GM12878 (cell line): ENCODE results near the gene RPUSD1. TPM values are rescaled to one million over a fixed set of nuclear protein-coding genes. Genes with fewer than 3 reads are reported as not detected.
A peak's percentile ranks its signal among the peaks of the same experiment; 100 is the strongest.

Experiments
- ATAC-seq: fragments of 200-7000 bp; cut with Tn5 transposase; 3 replicates; pipeline ENCODE4 v1.9.1; 2020; ENCODE audit warnings: mild to moderate bottlenecking, moderate library complexity
- BruUV-seq: library from RNA; stranded (reverse); fragments of 400-500 nt; replicated peaks from 2 replicates; lab custom pipeline; 2021; lab: Mats Ljungman, UMichigan
- CTCF ChIA-PET: fragments of 300-600 bp; sonication (Branson Sonifier 250); formaldehyde crosslinking; extraction: SDS; loops from one replicate; lab custom pipeline; 2021; ENCODE audit warnings: inconsistent platforms; lab: Yijun Ruan, JAX
- POLR2A ChIA-PET: fragments of 350-600 bp; formaldehyde crosslinking; extraction: SDS; loops from one replicate; lab custom pipeline; 2021; ENCODE audit warnings: inconsistent platforms; lab: Charles Lee
- RAD21 ChIA-PET: fragments of 300-600 bp; sonication (Branson Sonifier 250); formaldehyde crosslinking; loops from one replicate; lab custom pipeline; 2023; ENCODE audit warnings: antibody characterized with exemption; ENCODE audit not compliant: unreplicated experiment; lab: Charles Lee
- SMC1A ChIA-PET: fragments of 300-600 bp; sonication (Branson Sonifier 250); formaldehyde crosslinking; loops from one replicate; lab custom pipeline; 2023; ENCODE audit not compliant: unreplicated experiment, uncharacterized antibody; lab: Charles Lee
- DNase-seq: peaks from one replicate; pipeline ENCODE4 v3.0.0-alpha.2; 2011; ENCODE audit warnings: low read depth, low spot score
- FAIRE-seq: peaks from 3 replicates; lab custom pipeline; 2011; peaks lifted over from hg19 to GRCh38; lab: Jason Lieb, UNC
- H2AFZ ChIP-seq: 2 replicates; pipeline ENCODE4 v1.6.0; 2011; ENCODE audit warnings: low read depth, low read length, control low read depth; ENCODE audit not compliant: control insufficient read depth
- H3K27ac ChIP-seq: 2 replicates; pipeline ENCODE4 v1.5.1; 2011; ENCODE audit warnings: control low read depth; ENCODE audit not compliant: control insufficient read depth, insufficient read depth
- H3K27me3 ChIP-seq, 2 experiments: replicated peaks in 1 of 2; 2 replicates each; pipeline versions ENCODE4 v1.6.0 to v1.6.1; 2011; ENCODE audit warnings: low read length in 1 of 2; ENCODE audit not compliant: control insufficient read depth in 2 of 2, insufficient read depth in 2 of 2
- H3K36me3 ChIP-seq, 2 experiments: 2 replicates each; pipeline ENCODE4 v1.5.1; 2011; ENCODE audit warnings: low read length in 1 of 2; ENCODE audit not compliant: control insufficient read depth in 2 of 2, insufficient read depth in 2 of 2
- H3K4me1 ChIP-seq: 2 replicates; pipeline ENCODE4 v1.6.1; 2011; ENCODE audit warnings: mild to moderate bottlenecking, low read length, moderate library complexity, mixed read lengths; ENCODE audit not compliant: control insufficient read depth, insufficient read depth
- H3K4me2 ChIP-seq: 2 replicates; pipeline ENCODE4 v1.6.0; 2011; ENCODE audit warnings: control low read depth; ENCODE audit not compliant: control insufficient read depth, insufficient read depth
- H3K4me3 ChIP-seq: fragments of 200-600 bp; sonication (generic); 2 replicates; pipeline ENCODE4 v1.5.1; 2016
- H3K79me2 ChIP-seq: 2 replicates; pipeline ENCODE4 v1.6.0; 2011; ENCODE audit warnings: low read length; ENCODE audit not compliant: control insufficient read depth, insufficient read depth
- H3K9ac ChIP-seq: 2 replicates; pipeline ENCODE4 v1.8.0; 2011; ENCODE audit warnings: low read length, control low read depth, mixed read lengths; ENCODE audit not compliant: control insufficient read depth, insufficient read depth
- H3K9me3 ChIP-seq: replicated peaks from 3 replicates; pipeline ENCODE4 v1.5.1; 2011; ENCODE audit warnings: mild to moderate bottlenecking, low read length; ENCODE audit not compliant: control insufficient read depth, insufficient read depth
- H4K20me1 ChIP-seq: 2 replicates; pipeline ENCODE4 v1.6.0; 2011; ENCODE audit not compliant: control insufficient read depth, insufficient read depth
- CBFB ChIP-seq: IDR thresholded peaks from 2 replicates; pipeline ENCODE4 v1.6.1; 2016; ENCODE audit warnings: antibody characterized with exemption, low read depth
- CBX3 ChIP-seq: fragments of 200-600 bp; sonication (generic); IDR thresholded peaks from 2 replicates; pipeline ENCODE4 v1.6.1; 2016; ENCODE audit warnings: low read depth, borderline replicate concordance
- FOXM1 ChIP-seq: IDR thresholded peaks from 2 replicates; pipeline ENCODE4 v1.6.1; 2012; ENCODE audit warnings: low read depth, mild to moderate bottlenecking, inconsistent platforms, low read length, moderate library complexity
- HDAC2 ChIP-seq: fragments of 200-600 bp; sonication (generic); IDR thresholded peaks from 2 replicates; pipeline ENCODE4 v1.6.1; 2017
- MXI1 ChIP-seq: fragments of 150-350 bp; IDR thresholded peaks from 2 replicates; pipeline ENCODE4 v1.6.1; 2011; ENCODE audit warnings: low read depth, mild to moderate bottlenecking, inconsistent platforms, low read length, improper control_type of control experiment
- POLR2AphosphoS2 ChIP-seq: IDR thresholded peaks from 2 replicates; pipeline ENCODE4 v1.6.1; 2011; ENCODE audit warnings: low read depth, mild to moderate bottlenecking, low read length, improper control_type of control experiment, moderate library complexity
- SKIL ChIP-seq: fragments of 450-650 bp; IDR thresholded peaks from 2 replicates; pipeline ENCODE4 v1.6.1; 2017; ENCODE audit warnings: mild to moderate bottlenecking, low read depth, inconsistent platforms; ENCODE audit not compliant: poor library complexity, severe bottlenecking
- SMC3 ChIP-seq: IDR thresholded peaks from 2 replicates; pipeline ENCODE4 v1.6.1; 2011; ENCODE audit warnings: low read length, improper control_type of control experiment, borderline replicate concordance
- SREBF1 ChIP-seq: IDR thresholded peaks from 2 replicates; pipeline ENCODE4 v1.6.1; 2012; ENCODE audit warnings: mild to moderate bottlenecking, low read length
- SUZ12 ChIP-seq: fragments of 200-600 bp; sonication (generic); IDR thresholded peaks from one replicate; pipeline ENCODE4 v1.6.1; 2018; ENCODE audit warnings: antibody characterized with exemption, mild to moderate bottlenecking; ENCODE audit not compliant: unreplicated experiment
- WGBS: methylation state at CpG from one replicate; pipeline ENCODE4 v1.1.6; 2016; ENCODE audit warnings: low lambda C conversion rate; ENCODE audit not compliant: insufficient replicate concordance, insufficient coverage; ENCODE audit errors: missing lambda C conversion rate; 5-methylcytosine and 5-hydroxymethylcytosine counted together
- in situ Hi-C: fragments of 300-500 bp; cut with MboI; formaldehyde crosslinking; loops from 9 replicates; pipeline ENCODE4 v1.14.3; 2018; ENCODE audit warnings: mixed read lengths
- intact Hi-C: fragments of 100-400 bp; cut with micrococcal nuclease; formaldehyde crosslinking; loops from one replicate; pipeline ENCODE4 v1.14.2; 2022; ENCODE audit not compliant: unreplicated experiment
- polyA plus RNA-seq, 11 experiments: library from polyadenylated mRNA; depleted of rRNA in 4 of 11; unstranded in 6 of 11; stranded (reverse) in 5 of 11; fragments of >200 nt; fragmentation: Nextera tagmentation in 4 of 11; fragmentation: Illumina TruSeq in 1 of 11; extraction: Ambion mirVana in 4 of 11; extraction: Trizol in 1 of 11; gene quantifications; 1 replicate in 1 of 11; 2 replicates in 10 of 11; pipeline versions ENCODE4 v1.2.1 to v1.2.3, GENCODE V29; 2011 to 2016; ENCODE audit warnings: inconsistent platforms in 2 of 11, missing spikeins in 2 of 11, low read depth in 1 of 11
- total RNA-seq, 4 experiments: library from RNA; depleted of rRNA in 3 of 4; stranded (reverse); fragments of >200 nt in 3 of 4; fragmentation: Illumina TruSeq in 1 of 4; extraction: Trizol in 1 of 4; gene quantifications; 2 replicates each; pipeline versions ENCODE4 v1.2.1 to v1.2.3, GENCODE V29; 2013 to 2021
- TF ChIP-seq, protein P1 (sequence below), 3 experiments: IDR thresholded peaks in 2 of 3; conservative IDR thresholded peaks in 1 of 3; 2 replicates each; pipeline ENCODE4 v1.5.1; 2011; ENCODE audit warnings: low read depth in 3 of 3, low read length in 3 of 3, mild to moderate bottlenecking in 3 of 3, control low read depth in 2 of 3, moderate library complexity in 2 of 3, inconsistent platforms in 1 of 3, mixed read lengths in 1 of 3; ENCODE audit not compliant: control insufficient read depth in 2 of 3, insufficient read depth in 1 of 3; ENCODE audit errors: extremely low read depth in 1 of 3
- TF ChIP-seq, protein P2 (sequence below): IDR thresholded peaks from 2 replicates; pipeline ENCODE4 v1.6.1; 2012; ENCODE audit warnings: low read depth, low read length, improper control_type of control experiment
- TF ChIP-seq, protein P3 (sequence below): fragments of 450-650 bp; IDR thresholded peaks from 2 replicates; pipeline ENCODE4 v1.6.1; 2016; ENCODE audit warnings: mild to moderate bottlenecking

Gene RPUSD1
- total and polyA plus RNA-seq, 10 of the 15 experiments (the other 5 are each of a cell fraction or from before 2014, with no cell fraction given), result 0.55 to 49.9 (median 21.1) TPM

GRCh38 chr16:741986-742629 is 46.1 kb downstream of the RPUSD1 start (continued):
- TF ChIP-seq SUZ12 (no peak), SREBF1 (no peak)

- Histone ChIP-seq H3K4me3 (peak within 1 kb of the TSS; percentile 90), H3K79me2 (peaks cover 16% of the 10 kb centered on the region), H3K27ac (peak within 1 kb of the TSS; percentile 76), H3K9me3 (no peaks in the 10 kb centered on the region), H2AFZ (peak within 1 kb of the TSS; percentile 42), H3K4me2 (peak within 1 kb of the TSS; percentile 90), H3K4me1 (peaks cover 27% of the 10 kb centered on the region), H4K20me1 (no peaks in the 10 kb centered on the region), H3K36me3 (no peaks in the 10 kb centered on the region; a peak in 1 of 4 replicates), H3K9ac (peak within 1 kb of the TSS; percentile 93), H3K27me3 (no peaks in the 10 kb centered on the region)
- POLR2A ChIA-PET, result interaction anchor here (1.1 to 7.3 kb wide), 3 partner anchors 10 to 20 kb away, joined by 3 to 60 read pairs (median 16); partner anchors contain the start of genes ANTKMT, CCDC78 and HAGHL
- DNase-seq, result peak; percentile 60
- ATAC-seq, result peak; percentile 89
- CTCF ChIA-PET, result interaction anchor here (0.7 to 2.3 kb wide), 6 partner anchors 12 to 30 kb away, joined by 4 to 16 read pairs (median 6); partner anchors contain the start of gene METRN
- intact Hi-C loops, result loop anchor here (2.0 to 5.0 kb wide), 2 partner anchors 20 to 46 kb away; partner anchors contain the start of genes ANTKMT, CHTF18 and RPUSD1
- no TSS peak for BruUV-seq
- peak; percentile 90 for FAIRE-seq
- WGBS, result under 1% methylated on average over 79 of the region's 79 CpGs
- in situ Hi-C loops, result loop anchor here (5.0 kb wide), 1 partner anchor 46 kb away; the partner anchor contains the start of genes CHTF18 and RPUSD1
- RAD21 ChIA-PET, result interaction anchor here (0.7 kb wide), 1 partner anchor 559 kb away, joined by 3 read pairs; no protein-coding TSS in a partner anchor
- SMC1A ChIA-PET, result no interaction called here
- TF ChIP-seq CBX3 (no peak), SKIL (no peak), CBFB (no peak), SMC3 (peak; percentile 29; the same call in 1 of the 2 replicates), MXI1 (peak; percentile 90), POLR2AphosphoS2 (no peak), HDAC2 (no peak), FOXM1 (no peak)
- TF ChIP-seq, protein P1, sequence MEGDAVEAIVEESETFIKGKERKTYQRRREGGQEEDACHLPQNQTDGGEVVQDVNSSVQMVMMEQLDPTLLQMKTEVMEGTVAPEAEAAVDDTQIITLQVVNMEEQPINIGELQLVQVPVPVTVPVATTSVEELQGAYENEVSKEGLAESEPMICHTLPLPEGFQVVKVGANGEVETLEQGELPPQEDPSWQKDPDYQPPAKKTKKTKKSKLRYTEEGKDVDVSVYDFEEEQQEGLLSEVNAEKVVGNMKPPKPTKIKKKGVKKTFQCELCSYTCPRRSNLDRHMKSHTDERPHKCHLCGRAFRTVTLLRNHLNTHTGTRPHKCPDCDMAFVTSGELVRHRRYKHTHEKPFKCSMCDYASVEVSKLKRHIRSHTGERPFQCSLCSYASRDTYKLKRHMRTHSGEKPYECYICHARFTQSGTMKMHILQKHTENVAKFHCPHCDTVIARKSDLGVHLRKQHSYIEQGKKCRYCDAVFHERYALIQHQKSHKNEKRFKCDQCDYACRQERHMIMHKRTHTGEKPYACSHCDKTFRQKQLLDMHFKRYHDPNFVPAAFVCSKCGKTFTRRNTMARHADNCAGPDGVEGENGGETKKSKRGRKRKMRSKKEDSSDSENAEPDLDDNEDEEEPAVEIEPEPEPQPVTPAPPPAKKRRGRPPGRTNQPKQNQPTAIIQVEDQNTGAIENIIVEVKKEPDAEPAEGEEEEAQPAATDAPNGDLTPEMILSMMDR (IDR thresholded peaks at IDR 0.05 in 2 of 3, conservative IDR thresholded peaks at IDR 0.05 in 1 of 3; ENCODE audit: control insufficient read depth in 2 of 3, extremely low read depth in 1 of 3, insufficient read depth in 1 of 3, low read depth in 3 of 3, low read length in 3 of 3), result peak; percentile 85 to 99 (median 94); a peak in 5 of 6 replicates
- TF ChIP-seq, protein P2, sequence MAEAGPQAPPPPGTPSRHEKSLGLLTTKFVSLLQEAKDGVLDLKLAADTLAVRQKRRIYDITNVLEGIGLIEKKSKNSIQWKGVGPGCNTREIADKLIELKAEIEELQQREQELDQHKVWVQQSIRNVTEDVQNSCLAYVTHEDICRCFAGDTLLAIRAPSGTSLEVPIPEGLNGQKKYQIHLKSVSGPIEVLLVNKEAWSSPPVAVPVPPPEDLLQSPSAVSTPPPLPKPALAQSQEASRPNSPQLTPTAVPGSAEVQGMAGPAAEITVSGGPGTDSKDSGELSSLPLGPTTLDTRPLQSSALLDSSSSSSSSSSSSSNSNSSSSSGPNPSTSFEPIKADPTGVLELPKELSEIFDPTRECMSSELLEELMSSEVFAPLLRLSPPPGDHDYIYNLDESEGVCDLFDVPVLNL, result peak; percentile 53; the same call in 1 of the 2 replicates
- TF ChIP-seq, protein P3, sequence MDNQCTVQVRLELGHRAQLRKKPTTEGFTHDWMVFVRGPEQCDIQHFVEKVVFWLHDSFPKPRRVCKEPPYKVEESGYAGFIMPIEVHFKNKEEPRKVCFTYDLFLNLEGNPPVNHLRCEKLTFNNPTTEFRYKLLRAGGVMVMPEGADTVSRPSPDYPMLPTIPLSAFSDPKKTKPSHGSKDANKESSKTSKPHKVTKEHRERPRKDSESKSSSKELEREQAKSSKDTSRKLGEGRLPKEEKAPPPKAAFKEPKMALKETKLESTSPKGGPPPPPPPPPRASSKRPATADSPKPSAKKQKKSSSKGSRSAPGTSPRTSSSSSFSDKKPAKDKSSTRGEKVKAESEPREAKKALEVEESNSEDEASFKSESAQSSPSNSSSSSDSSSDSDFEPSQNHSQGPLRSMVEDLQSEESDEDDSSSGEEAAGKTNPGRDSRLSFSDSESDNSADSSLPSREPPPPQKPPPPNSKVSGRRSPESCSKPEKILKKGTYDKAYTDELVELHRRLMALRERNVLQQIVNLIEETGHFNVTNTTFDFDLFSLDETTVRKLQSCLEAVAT, result no peak
Measured at GRCh38 chr16:740764-741505, 47.2 kb downstream of the RPUSD1 start, which contains the start of gene CIAO3. TSS of gene CIAO3 (minus strand) at chr16:740997. CDS start at chr16:740985, 12 bp downstream.
